ENCODE measurements around the gene WFS1.

Gene WFS1

GRCh38 chr4:6333301-6334202, 63.9 kb downstream of the WFS1 start:
- Histone ChIP-seq H2BK15ac (ENCODE audit: low read depth, poor library complexity, severe bottlenecking) (no peak overlapping the region), H3K9ac (ENCODE audit: low read length) (no peak overlapping the region), H3K4me1 (ENCODE audit: control insufficient read depth, insufficient read depth, low read depth, low read length) (peaks cover 2% of the 10 kb centered on the region), H3K27ac (ENCODE audit: low read length, poor library complexity, severe bottlenecking) (no peak overlapping the region), H3K27me3 (ENCODE audit: control insufficient read depth in 1 of 2, insufficient read depth in 1 of 2, low read length in 2 of 2) (peaks cover 50 to 73% of the 10 kb centered on the region in 2 experiments), H3K79me1 (replicated peaks; ENCODE audit: low read length, poor library complexity, severe bottlenecking) (no peaks in the 10 kb centered on the region), H2BK5ac (ENCODE audit: low read depth, low read length, poor library complexity, severe bottlenecking) (no peak overlapping the region), H2BK12ac (ENCODE audit: low read length in 2 of 2) (no peak overlapping the region), H3K9me3 (ENCODE audit: control insufficient read depth, low read length) (peaks cover 8% of the 10 kb centered on the region), H3K4ac (ENCODE audit: low read depth in 1 of 2, low read length in 2 of 2) (no peak overlapping the region), H3K23ac (ENCODE audit: low read length in 2 of 2) (no peak overlapping the region), H3K36me3 (ENCODE audit: control insufficient read depth in 1 of 2, insufficient read depth in 2 of 2, low read depth in 1 of 2, low read length in 2 of 2) (no peaks in the 10 kb centered on the region), H3K14ac (ENCODE audit: low read length in 2 of 2) (no peak overlapping the region), H3K18ac (ENCODE audit: low read depth in 1 of 2, low read length in 2 of 2) (no peak overlapping the region), H3K4me3 (ENCODE audit: insufficient read depth in 1 of 2, low read depth in 1 of 2, low read length in 2 of 2) (no peak overlapping the region), H2AFZ (ENCODE audit: low read depth, low read length) (no peak overlapping the region), H2AK5ac (ENCODE audit: low read length, severe bottlenecking) (no peak overlapping the region), H4K8ac (ENCODE audit: low read length) (no peak overlapping the region), H2BK120ac (ENCODE audit: low read depth, low read length) (no peak overlapping the region), H4K91ac (ENCODE audit: low read length) (no peak overlapping the region), H3K4me2 (ENCODE audit: low read length, poor library complexity, severe bottlenecking) (no peak overlapping the region)
- WGBS, result 84% methylated on average over 19 of the region's 19 CpGs
- no peak for DNase-seq

- Histone ChIP-seq H2AFZ (ENCODE audit: low read depth, low read length) (no peak overlapping the region), H3K4ac (ENCODE audit: low read depth in 1 of 2, low read length in 2 of 2) (no peak overlapping the region), H2AK5ac (ENCODE audit: low read length, severe bottlenecking) (no peak overlapping the region), H3K23ac (ENCODE audit: low read length in 2 of 2) (no peak overlapping the region), H4K91ac (ENCODE audit: low read length) (no peak overlapping the region), H3K9ac (ENCODE audit: low read length) (no peak overlapping the region), H2BK15ac (ENCODE audit: low read depth, poor library complexity, severe bottlenecking) (no peak overlapping the region), H2BK12ac (ENCODE audit: low read length in 2 of 2) (no peak overlapping the region), H3K4me3 (ENCODE audit: insufficient read depth in 1 of 2, low read depth in 1 of 2, low read length in 2 of 2) (no peak overlapping the region), H3K9me3 (ENCODE audit: control insufficient read depth, low read length) (peaks cover 8% of the 10 kb centered on the region), H3K18ac (ENCODE audit: low read depth in 1 of 2, low read length in 2 of 2) (no peak overlapping the region), H3K14ac (ENCODE audit: low read length in 2 of 2) (no peak overlapping the region), H3K79me1 (replicated peaks; ENCODE audit: low read length, poor library complexity, severe bottlenecking) (no peaks in the 10 kb centered on the region), H3K4me2 (ENCODE audit: low read length, poor library complexity, severe bottlenecking) (no peak overlapping the region), H3K27ac (ENCODE audit: low read length, poor library complexity, severe bottlenecking) (no peak overlapping the region), H4K8ac (ENCODE audit: low read length) (no peak overlapping the region), H3K27me3 (ENCODE audit: control insufficient read depth in 1 of 2, insufficient read depth in 1 of 2, low read length in 2 of 2) (peaks cover 50 to 73% of the 10 kb centered on the region in 2 experiments), H2BK5ac (ENCODE audit: low read depth, low read length, poor library complexity, severe bottlenecking) (no peak overlapping the region), H3K36me3 (ENCODE audit: control insufficient read depth in 1 of 2, insufficient read depth in 2 of 2, low read depth in 1 of 2, low read length in 2 of 2) (no peaks in the 10 kb centered on the region), H2BK120ac (ENCODE audit: low read depth, low read length) (no peak overlapping the region), H3K4me1 (ENCODE audit: control insufficient read depth, insufficient read depth, low read depth, low read length) (peaks cover 2% of the 10 kb centered on the region)
- 69% methylated on average over 4 of the region's 5 CpGs for WGBS
- no peak for DNase-seq
These were observed 64.7 kb downstream of the WFS1 start for GRCh38 chr4:6334203-6334887.

DNA sequence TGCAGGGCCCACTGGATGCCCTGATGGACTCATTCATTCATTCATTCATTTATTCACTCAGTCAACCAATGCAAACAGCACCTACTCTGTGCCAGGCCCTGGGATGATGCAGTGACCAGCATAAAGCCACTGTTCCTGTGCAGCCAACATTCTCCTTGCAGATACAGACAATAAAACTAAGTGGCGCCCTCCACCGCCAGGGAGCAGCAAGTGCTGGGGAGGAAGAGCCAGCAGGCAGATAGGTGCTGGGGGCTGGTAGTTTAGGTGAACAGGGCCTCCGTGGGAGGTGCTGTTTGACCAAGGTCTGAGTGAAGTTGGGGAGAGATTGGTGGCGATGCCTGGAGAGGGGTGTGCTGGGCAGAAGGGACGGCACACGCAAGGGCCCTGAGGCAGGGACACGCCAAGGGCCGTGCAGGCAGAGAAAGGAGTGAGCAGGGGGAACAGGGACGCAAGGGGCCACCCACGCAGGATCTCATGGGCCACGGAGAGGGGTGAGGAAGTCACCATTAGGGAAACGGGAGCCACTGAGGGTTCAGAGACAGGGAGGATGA, 65.5 kb downstream of the WFS1 start:
- Histone ChIP-seq H3K4me1 (ENCODE audit: control insufficient read depth, insufficient read depth, low read depth, low read length) (peaks cover 2% of the 10 kb centered on the region), H3K4me2 (ENCODE audit: low read length, poor library complexity, severe bottlenecking) (no peak overlapping the region), H3K14ac (ENCODE audit: low read length in 2 of 2) (no peak overlapping the region), H3K4ac (ENCODE audit: low read depth in 1 of 2, low read length in 2 of 2) (no peak overlapping the region), H3K4me3 (ENCODE audit: insufficient read depth in 1 of 2, low read depth in 1 of 2, low read length in 2 of 2) (no peak overlapping the region), H3K27ac (ENCODE audit: low read length, poor library complexity, severe bottlenecking) (no peak overlapping the region), H3K9me3 (ENCODE audit: control insufficient read depth, low read length) (peaks cover 8% of the 10 kb centered on the region), H3K79me1 (replicated peaks; ENCODE audit: low read length, poor library complexity, severe bottlenecking) (no peaks in the 10 kb centered on the region), H3K36me3 (ENCODE audit: control insufficient read depth in 1 of 2, insufficient read depth in 2 of 2, low read depth in 1 of 2, low read length in 2 of 2) (no peaks in the 10 kb centered on the region), H4K8ac (ENCODE audit: low read length) (no peak overlapping the region), H2BK120ac (ENCODE audit: low read depth, low read length) (no peak overlapping the region), H4K91ac (ENCODE audit: low read length) (no peak overlapping the region), H2AFZ (ENCODE audit: low read depth, low read length) (no peak overlapping the region), H3K27me3 (ENCODE audit: control insufficient read depth in 1 of 2, insufficient read depth in 1 of 2, low read length in 2 of 2) (peaks cover 43 to 73% of the 10 kb centered on the region in 2 experiments), H2AK5ac (ENCODE audit: low read length, severe bottlenecking) (no peak overlapping the region), H2BK5ac (ENCODE audit: low read depth, low read length, poor library complexity, severe bottlenecking) (no peak overlapping the region), H2BK15ac (ENCODE audit: low read depth, poor library complexity, severe bottlenecking) (no peak overlapping the region), H3K9ac (ENCODE audit: low read length) (no peak overlapping the region), H2BK12ac (ENCODE audit: low read length in 2 of 2) (no peak overlapping the region), H3K18ac (ENCODE audit: low read depth in 1 of 2, low read length in 2 of 2) (no peak overlapping the region), H3K23ac (ENCODE audit: low read length in 2 of 2) (no peak overlapping the region)
- WGBS, result 80% methylated on average over 12 of the region's 12 CpGs
- no peak for DNase-seq

DNA sequence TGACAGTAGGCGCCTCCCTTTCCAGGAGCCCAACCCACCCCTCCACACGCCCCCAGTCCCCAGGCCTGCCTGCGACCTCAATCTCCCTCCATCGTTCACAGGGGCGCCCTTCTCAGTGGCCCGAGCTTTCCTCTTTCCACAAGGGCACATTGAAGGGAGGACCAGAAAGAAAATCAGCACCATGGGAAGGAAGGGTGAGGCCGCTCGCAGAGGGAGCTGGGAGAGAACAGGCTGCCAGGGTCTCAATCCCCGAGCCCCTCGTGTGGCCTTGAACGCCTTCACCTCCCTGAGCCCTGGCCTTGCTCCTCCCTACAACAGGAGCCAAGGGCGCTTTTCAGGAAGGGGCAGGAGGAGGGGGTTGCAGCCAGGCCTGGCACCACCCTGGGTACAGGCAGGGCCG, 66.5 kb downstream of the WFS1 start:
- no peak overlapping the region for H3K4ac ChIP-seq (ENCODE audit: low read depth in 1 of 2, low read length in 2 of 2)
- peak overlapping the region in 1 of 2 experiments; percentile 21 for H3K4me3 ChIP-seq (ENCODE audit: insufficient read depth in 1 of 2, low read depth in 1 of 2, low read length in 2 of 2)
- H2BK15ac ChIP-seq (ENCODE audit: low read depth, poor library complexity, severe bottlenecking), result no peak overlapping the region
- no peak overlapping the region for H3K14ac ChIP-seq (ENCODE audit: low read length in 2 of 2)
- no peak overlapping the region for H2BK5ac ChIP-seq (ENCODE audit: low read depth, low read length, poor library complexity, severe bottlenecking)
- H3K36me3 ChIP-seq (ENCODE audit: control insufficient read depth in 1 of 2, insufficient read depth in 2 of 2, low read depth in 1 of 2, low read length in 2 of 2), result no peaks in the 10 kb centered on the region
- WGBS, result 83% methylated on average over 10 of the region's 13 CpGs
- H3K27me3 ChIP-seq (ENCODE audit: control insufficient read depth in 1 of 2, insufficient read depth in 1 of 2, low read length in 2 of 2), result peaks cover 49 to 75% of the 10 kb centered on the region in 2 experiments
- H4K91ac ChIP-seq (ENCODE audit: low read length), result no peak overlapping the region
- no peak overlapping the region for H3K23ac ChIP-seq (ENCODE audit: low read length in 2 of 2)
- H2BK12ac ChIP-seq (ENCODE audit: low read length in 2 of 2), result no peak overlapping the region
- H2BK120ac ChIP-seq (ENCODE audit: low read depth, low read length), result no peak overlapping the region
- H3K27ac ChIP-seq (ENCODE audit: low read length, poor library complexity, severe bottlenecking), result no peak overlapping the region
- peaks cover 2% of the 10 kb centered on the region for H3K4me1 ChIP-seq (ENCODE audit: control insufficient read depth, insufficient read depth, low read depth, low read length)
- H3K18ac ChIP-seq (ENCODE audit: low read depth in 1 of 2, low read length in 2 of 2), result no peak overlapping the region
- DNase-seq, result no peak
- no peaks in the 10 kb centered on the region for H3K79me1 ChIP-seq (replicated peaks; ENCODE audit: low read length, poor library complexity, severe bottlenecking)
- H3K4me2 ChIP-seq (ENCODE audit: low read length, poor library complexity, severe bottlenecking), result no peak overlapping the region
- H3K9me3 ChIP-seq (ENCODE audit: control insufficient read depth, low read length), result peaks cover 8% of the 10 kb centered on the region
- no peak overlapping the region for H3K9ac ChIP-seq (ENCODE audit: low read length)
- no peak overlapping the region for H2AFZ ChIP-seq (ENCODE audit: low read depth, low read length)
- H4K8ac ChIP-seq (ENCODE audit: low read length), result no peak overlapping the region
- no peak overlapping the region for H2AK5ac ChIP-seq (ENCODE audit: low read length, severe bottlenecking)
